BLaER1 treated with 17β-estradiol and CSF1 and Interleukin-3, amounts not matched to agents 10 nM and 100 nM (cell line): ENCODE measurements around the gene CEP350.

Experiments
- H3K27ac ChIP-seq, 11 experiments: shearing (Covaris generic); formaldehyde crosslinking; 2 replicates each; pipeline ENCODE4 v1.8.1; 2022
- H3K27me3 ChIP-seq, 11 experiments: shearing (Covaris generic); formaldehyde crosslinking; 2 replicates each; pipeline ENCODE4 v1.8.1; 2022
- H3K36me3 ChIP-seq, 11 experiments: shearing (Covaris generic); formaldehyde crosslinking; 2 replicates each; pipeline ENCODE4 v1.8.1; 2022
- H3K4me1 ChIP-seq, 10 experiments: shearing (Covaris generic); formaldehyde crosslinking; 2 replicates each; pipeline ENCODE4 v1.8.1; 2022
- H3K4me2 ChIP-seq, 11 experiments: shearing (Covaris generic); formaldehyde crosslinking; 2 replicates each; pipeline ENCODE4 v1.8.1; 2022
- H3K4me3 ChIP-seq, 10 experiments: shearing (Covaris generic); formaldehyde crosslinking; 2 replicates each; pipeline ENCODE4 v1.8.1; 2022
- H3K9ac ChIP-seq, 11 experiments: shearing (Covaris generic); formaldehyde crosslinking; 2 replicates each; pipeline ENCODE4 v1.8.1; 2022
- H3K9me3 ChIP-seq, 11 experiments: shearing (Covaris generic); formaldehyde crosslinking; replicated peaks in 1 of 11; 2 replicates each; pipeline ENCODE4 v1.8.1; 2022
- H4K20me1 ChIP-seq, 11 experiments: shearing (Covaris generic); formaldehyde crosslinking; 2 replicates each; pipeline ENCODE4 v1.8.1; 2022
- Cebpa-rat ChIP-seq, 11 experiments: shearing (Covaris generic); IDR thresholded peaks; 2 replicates each; pipeline ENCODE4 v1.8.1; 2022

The CEP350 gene

GRCh38 chr1:179937668-179938254 lies 16.8 kb upstream of the CEP350 start:
- Histone ChIP-seq H3K9me3 (no peaks in the 10 kb centered on the region), H3K36me3 (no peaks in the 10 kb centered on the region), H3K9ac (no peak overlapping the region), H3K27me3 (no peaks in the 10 kb centered on the region), H3K4me2 (no peak overlapping the region), H3K27ac (no peak overlapping the region), H3K4me3 (no peak overlapping the region), H3K4me1 (no peaks in the 10 kb centered on the region), H4K20me1 (no peaks in the 10 kb centered on the region)
- TF ChIP-seq Cebpa-rat (IDR thresholded peaks at IDR 0.05): no peak

GRCh38 chr1:179938752-179939151 lies 15.9 kb upstream of the CEP350 start:
- H3K9me3 ChIP-seq: no peaks in the 10 kb centered on the region
- no peaks in the 10 kb centered on the region for H3K36me3 ChIP-seq
- no peak overlapping the region for H3K27ac ChIP-seq
- H3K27me3 ChIP-seq: no peaks in the 10 kb centered on the region
- no peak overlapping the region for H3K9ac ChIP-seq
- H4K20me1 ChIP-seq: no peaks in the 10 kb centered on the region
- TF ChIP-seq Cebpa-rat (IDR thresholded peaks at IDR 0.05): no peak
- H3K4me3 ChIP-seq: no peak overlapping the region
- H3K4me2 ChIP-seq: no peak overlapping the region
- H3K4me1 ChIP-seq: no peaks in the 10 kb centered on the region

- Histone ChIP-seq H3K36me3 (no peaks in the 10 kb centered on the region), H3K9me3 (no peaks in the 10 kb centered on the region), H3K27me3 (no peaks in the 10 kb centered on the region), H3K9ac (no peak overlapping the region), H3K4me1 (no peaks in the 10 kb centered on the region), H4K20me1 (no peaks in the 10 kb centered on the region), H3K27ac (no peak overlapping the region), H3K4me2 (no peak overlapping the region), H3K4me3 (no peak overlapping the region)
- TF ChIP-seq Cebpa-rat (IDR thresholded peaks at IDR 0.05): no peak
Observed at GRCh38 chr1:179939941-179940340, 14.7 kb upstream of the CEP350 start.

GRCh38 chr1:179941454-179941853 lies 13.2 kb upstream of the CEP350 start:
- Histone ChIP-seq H4K20me1 (no peaks in the 10 kb centered on the region), H3K4me2 (no peak overlapping the region), H3K27me3 (no peaks in the 10 kb centered on the region), H3K36me3 (no peaks in the 10 kb centered on the region), H3K9me3 (no peaks in the 10 kb centered on the region), H3K4me1 (no peaks in the 10 kb centered on the region), H3K9ac (no peak overlapping the region), H3K4me3 (no peak overlapping the region), H3K27ac (no peak overlapping the region)
- TF ChIP-seq Cebpa-rat (IDR thresholded peaks at IDR 0.05): no peak

- H3K9ac ChIP-seq: no peak overlapping the region
- peaks cover 0 to 9% (median 7%) of the 10 kb centered on the region in 11 experiments; a peak in 10 of 22 replicates for H4K20me1 ChIP-seq
- peak overlapping the region in 9 of 11 experiments; percentile 5 to 90 (median 79); a peak in 13 of 22 replicates for H3K4me2 ChIP-seq
- H3K36me3 ChIP-seq: no peaks in the 10 kb centered on the region
- peaks cover 19 to 42% (median 37%) of the 10 kb centered on the region in 10 experiments for H3K4me1 ChIP-seq
- no peaks in the 10 kb centered on the region for H3K9me3 ChIP-seq
- TF ChIP-seq Cebpa-rat (IDR thresholded peaks at IDR 0.05): no peak
- H3K4me3 ChIP-seq: peak overlapping the region in 1 of 10 experiments; percentile 2; a peak in 1 of 20 replicates
- H3K27ac ChIP-seq: peak overlapping the region in 4 of 11 experiments; percentile 93 to 99 (median 97); a peak in 4 of 22 replicates
- no peaks in the 10 kb centered on the region for H3K27me3 ChIP-seq
Observed at GRCh38 chr1:179950651-179951050, 4.0 kb upstream of the CEP350 start.

GRCh38 chr1:179951383-179952144 lies 3.0 kb upstream of the CEP350 start:
- Histone ChIP-seq H3K4me1 (peaks cover 28 to 47% (median 41%) of the 10 kb centered on the region in 10 experiments), H3K36me3 (no peaks in the 10 kb centered on the region), H3K9ac (peak overlapping the region in 6 of 11 experiments; percentile 8 to 98 (median 42); a peak in 10 of 22 replicates), H3K27ac (peak overlapping the region in 8 of 11 experiments; percentile 93 to 99 (median 97); a peak in 16 of 22 replicates), H3K4me3 (peak overlapping the region in 1 of 10 experiments; percentile 18; a peak in 1 of 20 replicates), H3K4me2 (peak overlapping the region in 9 of 11 experiments; percentile 73 to 90 (median 82); a peak in 16 of 22 replicates), H3K9me3 (no peaks in the 10 kb centered on the region), H4K20me1 (peaks cover 0 to 18% (median 16%) of the 10 kb centered on the region in 11 experiments; a peak in 15 of 22 replicates), H3K27me3 (no peaks in the 10 kb centered on the region)
- TF ChIP-seq Cebpa-rat (IDR thresholded peaks at IDR 0.05): no peak

GRCh38 chr1:179952186-179952585 lies 2.4 kb upstream of the CEP350 start:
- Histone ChIP-seq H3K36me3 (no peaks in the 10 kb centered on the region), H3K9me3 (no peaks in the 10 kb centered on the region), H4K20me1 (peaks cover 0 to 25% (median 22%) of the 10 kb centered on the region in 11 experiments; a peak in 15 of 22 replicates), H3K27me3 (no peaks in the 10 kb centered on the region), H3K27ac (peak overlapping the region in 9 of 11 experiments; percentile 93 to 99 (median 97); a peak in 18 of 22 replicates), H3K9ac (peak overlapping the region in 6 of 11 experiments; percentile 8 to 98 (median 42); a peak in 10 of 22 replicates), H3K4me3 (peak overlapping the region in 1 of 10 experiments; percentile 18; a peak in 1 of 20 replicates), H3K4me2 (peak overlapping the region in 9 of 11 experiments; percentile 73 to 90 (median 82); a peak in 17 of 22 replicates), H3K4me1 (peaks cover 31 to 53% (median 47%) of the 10 kb centered on the region in 10 experiments)
- peak in 1 of 11 experiments; percentile 64; a peak in 2 of 22 replicates for TF ChIP-seq Cebpa-rat (IDR thresholded peaks at IDR 0.05)

GRCh38 chr1:179953974-179954492 lies 577 bp upstream of the CEP350 start:
- Histone ChIP-seq H3K4me3 (peak overlapping the region; percentile 84 to 100 (median 96)), H3K9me3 (no peaks in the 10 kb centered on the region), H4K20me1 (peaks cover 4 to 41% (median 36%) of the 10 kb centered on the region in 11 experiments; a peak in 18 of 22 replicates), H3K27me3 (no peaks in the 10 kb centered on the region), H3K4me1 (peaks cover 38 to 63% (median 56%) of the 10 kb centered on the region in 10 experiments), H3K4me2 (peak overlapping the region; percentile 73 to 90 (median 79)), H3K36me3 (peaks cover 0 to 2% (median 0%) of the 10 kb centered on the region in 11 experiments; a peak in 2 of 22 replicates), H3K27ac (peak overlapping the region; percentile 93 to 99 (median 95)), H3K9ac (peak overlapping the region; percentile 92 to 100 (median 98))
- peak in 2 of 11 experiments; percentile 8 to 13; a peak in 1 of 22 replicates for TF ChIP-seq Cebpa-rat (IDR thresholded peaks at IDR 0.05)
